SK-N-SH (cell line): ENCODE results near the gene TRIM46. TPM values are rescaled to one million over a fixed set of nuclear protein-coding genes. Genes with fewer than 3 reads are reported as not detected.

ENCODE experiments used
- CTCF ChIA-PET: fragments of 300-600, 350-600 bp; formaldehyde crosslinking; extraction: SDS; loops from one replicate; lab custom pipeline; 2021; lab: Yijun Ruan, JAX
- POLR2A ChIA-PET: fragments of 350-600 bp; sonication (Branson Sonifier 250); formaldehyde crosslinking; extraction: SDS; loops from one replicate; lab custom pipeline; 2020; ENCODE audit warnings: antibody characterized with exemption, inconsistent platforms; lab: Yijun Ruan, JAX
- DNase-seq: peaks from one replicate; pipeline ENCODE4 v3.0.0; 2012
- H2AFZ ChIP-seq: fragments of 200-600 bp; sonication (generic); 2 replicates; pipeline ENCODE4 v1.8.1; 2016; ENCODE audit warnings: antibody characterized with exemption, mild to moderate bottlenecking, low read depth
- H3F3A ChIP-seq: fragments of 200-600 bp; sonication (generic); replicated peaks from 2 replicates; pipeline ENCODE3; 2016; ENCODE audit warnings: antibody characterized with exemption, mild to moderate bottlenecking; ENCODE audit not compliant: insufficient read depth
- H3K27ac ChIP-seq, 2 experiments: fragments of 200-500 bp in 1 of 2; fragments of 200-600 bp in 1 of 2; sonication (Bioruptor generic) in 1 of 2; sonication (generic), shearing (Covaris generic) in 1 of 2; 2 replicates each; pipeline versions ENCODE4 v1.5.1 to v1.6.1; 2014 to 2016; ENCODE audit warnings: low read depth in 2 of 2, inconsistent platforms in 1 of 2, low read length in 1 of 2, mild to moderate bottlenecking in 1 of 2, mixed read lengths in 1 of 2
- H3K27me3 ChIP-seq: fragments of 200-600 bp; sonication (generic), shearing (Covaris generic); 2 replicates; pipeline ENCODE4 v1.6.1; 2016; ENCODE audit warnings: mixed run types; ENCODE audit not compliant: insufficient read depth
- H3K36me3 ChIP-seq, 2 experiments: fragments of 200-500 bp in 1 of 2; fragments of 200-600 bp in 1 of 2; sonication (Bioruptor generic) in 1 of 2; sonication (generic) in 1 of 2; replicated peaks in 1 of 2; 2 replicates each; pipeline versions ENCODE3 to v1.5.1; 2014 to 2016; ENCODE audit warnings: low read length in 1 of 2, mild to moderate bottlenecking in 1 of 2; ENCODE audit not compliant: insufficient read depth in 2 of 2, control insufficient read depth in 1 of 2
- H3K4me1 ChIP-seq, 2 experiments: fragments of 200-500 bp in 1 of 2; fragments of 200-600 bp in 1 of 2; sonication (Bioruptor generic) in 1 of 2; sonication (generic), shearing (Covaris generic) in 1 of 2; 2 replicates each; pipeline versions ENCODE4 v1.5.1 to v1.6.1; 2014 to 2016; ENCODE audit warnings: low read depth in 1 of 2, low read length in 1 of 2, mixed run types in 1 of 2; ENCODE audit not compliant: insufficient read depth in 2 of 2, control insufficient read depth in 1 of 2
- H3K4me2 ChIP-seq: fragments of 200-600 bp; sonication (generic), shearing (Covaris generic); 2 replicates; pipeline ENCODE4 v1.6.1; 2017; ENCODE audit warnings: mixed run types
- H3K4me3 ChIP-seq, 2 experiments: fragments of 200-500 bp in 1 of 2; fragments of 200-600 bp in 1 of 2; sonication (Bioruptor generic) in 1 of 2; sonication (generic), shearing (Covaris generic) in 1 of 2; 2 replicates each; pipeline versions ENCODE4 v1.5.1 to v1.8.1; 2014 to 2016; ENCODE audit warnings: low read depth in 2 of 2, inconsistent platforms in 1 of 2, low read length in 1 of 2, mild to moderate bottlenecking in 1 of 2, mixed read lengths in 1 of 2, moderate library complexity in 1 of 2
- H3K79me2 ChIP-seq: fragments of 200-600 bp; sonication (generic); 2 replicates; pipeline ENCODE4 v1.8.1; 2017; ENCODE audit warnings: mild to moderate bottlenecking; ENCODE audit not compliant: insufficient read depth
- H3K9ac ChIP-seq: fragments of 200-600 bp; sonication (generic); 2 replicates; pipeline ENCODE4 v1.6.1; 2017; ENCODE audit warnings: mixed run types
- H3K9me2 ChIP-seq: fragments of 200-600 bp; sonication (generic); 2 replicates; pipeline ENCODE4 v1.6.1; 2017; ENCODE audit warnings: mixed run types
- H3K9me3 ChIP-seq: fragments of 200-600 bp; sonication (generic); 2 replicates; pipeline ENCODE4 v1.6.1; 2017; ENCODE audit warnings: mixed run types, mild to moderate bottlenecking, moderate library complexity
- H4K20me1 ChIP-seq: fragments of 200-600 bp; sonication (generic); 2 replicates; pipeline ENCODE4 v1.6.1; 2017; ENCODE audit warnings: mild to moderate bottlenecking, mixed run types; ENCODE audit not compliant: insufficient read depth
- CHD2 ChIP-seq: fragments of 150-350 bp; IDR thresholded peaks from 2 replicates; pipeline ENCODE4 v1.6.1; 2018; ENCODE audit warnings: low read length; ENCODE audit not compliant: partially characterized antibody
- FOSL2 ChIP-seq: IDR thresholded peaks from 2 replicates; pipeline ENCODE4 v1.4.0; 2012; ENCODE audit warnings: low read depth, mild to moderate bottlenecking, moderate library complexity, borderline replicate concordance
- GABPA ChIP-seq: IDR thresholded peaks from 2 replicates; pipeline ENCODE4 v1.4.0; 2012; ENCODE audit warnings: low read depth, mild to moderate bottlenecking
- MEF2A ChIP-seq: IDR thresholded peaks from 2 replicates; pipeline ENCODE4 v1.4.0; 2012; ENCODE audit warnings: low read depth, borderline replicate concordance
- RFX5 ChIP-seq: IDR thresholded peaks from 2 replicates; pipeline ENCODE4 v1.6.1; 2012; ENCODE audit warnings: mild to moderate bottlenecking, improper control_type of control experiment, low read length
- SIN3A ChIP-seq: IDR thresholded peaks from 2 replicates; pipeline ENCODE4 v1.6.1; 2012; ENCODE audit warnings: low read depth, mild to moderate bottlenecking, low read length, moderate library complexity, borderline replicate concordance
- YY1 ChIP-seq: IDR thresholded peaks from 2 replicates; pipeline ENCODE4 v1.4.0; 2012; ENCODE audit warnings: low read depth, mild to moderate bottlenecking
- WGBS: methylation state at CpG from one replicate; pipeline ENCODE4 v1.1.6; 2017; ENCODE audit warnings: low lambda C conversion rate; 5-methylcytosine and 5-hydroxymethylcytosine counted together
- polyA plus RNA-seq, 3 experiments: library from polyadenylated mRNA; depleted of rRNA; stranded (reverse); fragments of >200 nt; gene quantifications; 2 replicates each; pipeline ENCODE4 v1.2.3, GENCODE V29; 2012
- TF ChIP-seq, protein P1 (sequence below): IDR thresholded peaks from 2 replicates; pipeline ENCODE4 v1.4.0; 2012; ENCODE audit warnings: low read depth

Gene TRIM46
- polyA plus RNA-seq, 1 of the 3 experiments (the other 2 are of a cell fraction), result 12.7 TPM

- peak; percentile 82; the same call in 1 of the 2 replicates for TF ChIP-seq SIN3A
- TF ChIP-seq, protein P1, sequence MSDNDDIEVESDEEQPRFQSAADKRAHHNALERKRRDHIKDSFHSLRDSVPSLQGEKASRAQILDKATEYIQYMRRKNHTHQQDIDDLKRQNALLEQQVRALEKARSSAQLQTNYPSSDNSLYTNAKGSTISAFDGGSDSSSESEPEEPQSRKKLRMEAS, result no peak
- no peak for TF ChIP-seq MEF2A
These were observed 744 bp upstream of the TRIM46 start, which contains the start of gene KRTCAP2 (continued) for GRCh38 chr1:155172732-155173477.

GRCh38 chr1:155174324-155175280 lies 953 bp downstream of the TRIM46 start:
- TF ChIP-seq RFX5 (peak; percentile 48; the same call in 1 of the 2 replicates), FOSL2 (no peak), YY1 (no peak), MEF2A (no peak), CHD2 (peak; percentile 30), GABPA (no peak)
- H4K20me1 ChIP-seq, result no peaks in the 10 kb centered on the region
- peaks cover 31% of the 10 kb centered on the region for H3F3A ChIP-seq
- peaks cover 0 to 33% of the 10 kb centered on the region in 2 experiments; a peak in 3 of 4 replicates for H3K4me1 ChIP-seq
- H3K9me3 ChIP-seq, result no peaks in the 10 kb centered on the region
- H3K4me3 ChIP-seq, result peak overlapping the region; percentile 75 to 93
- no peaks in the 10 kb centered on the region for H3K27me3 ChIP-seq
- peak overlapping the region; percentile 94 for H3K4me2 ChIP-seq
- H2AFZ ChIP-seq, result peak overlapping the region; percentile 80; the same call in 1 of the 2 replicates
- peaks cover 41% of the 10 kb centered on the region for H3K79me2 ChIP-seq
- no peaks in the 10 kb centered on the region for H3K9me2 ChIP-seq
- POLR2A ChIA-PET, result interaction anchor here (0.5 to 2.8 kb wide), 9 partner anchors 10 to 190 kb away, joined by 3 to 27 read pairs (median 4); partner anchors contain the start of genes EFNA1 and THBS3
- H3K36me3 ChIP-seq, result peaks cover 23 to 38% of the 10 kb centered on the region in 2 experiments
- DNase-seq, result peak; percentile 90
- 16% methylated on average over 34 of the region's 35 CpGs for WGBS
- peak overlapping the region; percentile 96 for H3K9ac ChIP-seq
- CTCF ChIA-PET, result interaction anchor here (0.6 to 14.8 kb wide), 26 partner anchors 8 to 164 kb away, joined by 3 to 496 read pairs (median 4); partner anchors contain the start of genes ADAM15, ENTREP3, MTX1 and SLC50A1
- peak overlapping the region; percentile 38 to 92; a peak in 3 of 4 replicates for H3K27ac ChIP-seq

GRCh38 chr1:155175281-155175926 lies 1.8 kb downstream of the TRIM46 start:
- no peak for TF ChIP-seq CHD2
- Histone ChIP-seq H2AFZ (no peak overlapping the region), H3K9ac (no peak overlapping the region), H3K4me2 (peak overlapping the region; percentile 94), H3K27ac (peak overlapping the region in 1 of 2 experiments; percentile 92; a peak in 2 of 4 replicates), H3K79me2 (peaks cover 38% of the 10 kb centered on the region), H3K36me3 (peaks cover 23 to 38% of the 10 kb centered on the region in 2 experiments), H3K9me2 (no peaks in the 10 kb centered on the region), H4K20me1 (no peaks in the 10 kb centered on the region), H3F3A (peaks cover 29% of the 10 kb centered on the region), H3K9me3 (no peaks in the 10 kb centered on the region), H3K4me1 (peaks cover 0 to 33% of the 10 kb centered on the region in 2 experiments; a peak in 3 of 4 replicates), H3K4me3 (peak overlapping the region; percentile 75 to 93), H3K27me3 (no peaks in the 10 kb centered on the region)
- ChIA-PET CTCF (interaction anchor here (0.6 to 14.8 kb wide), 19 partner anchors 9 to 124 kb away, joined by 3 to 496 read pairs (median 6); partner anchors contain the start of genes ADAM15, MTX1 and THBS3), POLR2A (interaction anchor here (0.5 to 2.8 kb wide), 7 partner anchors 9 to 190 kb away, joined by 3 to 27 read pairs (median 5); partner anchors contain the start of genes EFNA1 and THBS3)
- DNase-seq, result no peak
- WGBS, result 100% methylated on average over 3 of the region's 12 CpGs
